ENCODE measurements around the gene ROBO1. TPM values are rescaled to one million over a fixed set of nuclear protein-coding genes. Genes with fewer than 3 reads are reported as not detected.

ROBO1 gene
- total and polyA plus RNA-seq, 2 of the 8 experiments (the other 6 are each of a cell fraction or from before 2014, with no cell fraction given): 51.4 to 91.0 TPM

DNA sequence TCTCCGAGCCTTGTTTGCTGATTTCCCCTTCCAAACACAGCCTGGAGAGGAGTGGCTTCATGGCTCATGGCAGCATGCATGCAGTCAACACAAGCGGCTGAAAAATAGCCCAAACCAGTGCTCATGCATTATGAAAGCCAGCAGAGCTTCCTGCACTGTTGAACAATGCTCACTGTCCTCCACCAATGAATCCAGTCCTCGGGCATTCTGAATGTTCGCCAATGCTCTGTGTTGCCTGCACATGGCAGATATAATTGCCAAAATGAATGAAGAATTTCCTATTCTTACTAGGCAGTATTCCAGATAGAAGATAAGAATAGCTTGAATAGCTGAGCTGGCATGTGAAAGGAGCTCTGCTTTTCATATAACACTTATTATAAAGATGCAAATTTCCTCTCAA lies 252.7 kb downstream of the ROBO1 start:
- ChIA-PET CTCF (ENCODE audit: partially characterized antibody) (interaction anchor here (0.6 to 1.4 kb wide), 3 partner anchors 14 to 859 kb away, joined by 3 read pairs; no protein-coding TSS in a partner anchor), POLR2A (ENCODE audit: partially characterized antibody) (no interaction called here)
- no peak overlapping the region for H3K4me2 ChIP-seq (ENCODE audit: insufficient read depth in 1 of 2, low read depth in 2 of 2, low read length in 2 of 2)
- H2AFZ ChIP-seq (ENCODE audit: low read length): 0 out of 2 replicates have a peak overlapping the region, but pooled peaks have one; percentile 49
- H4K91ac ChIP-seq (replicated peaks; ENCODE audit: insufficient read length, low read length): peak overlapping the region; percentile 25
- H2BK15ac ChIP-seq (ENCODE audit: low read length): no peak overlapping the region
- H3K4me3 ChIP-seq (ENCODE audit: extremely low read depth in 1 of 4, insufficient read depth in 2 of 4, low read depth in 3 of 4, low read length in 4 of 4): no peak overlapping the region
- H3K79me1 ChIP-seq (ENCODE audit: low read depth, low read length): no peaks in the 10 kb centered on the region
- H2BK20ac ChIP-seq (ENCODE audit: low read length): no peak overlapping the region
- WGBS, 2 experiments (ENCODE audit: extremely low coverage in 1 of 2, insufficient coverage in 1 of 2, insufficient read length in 1 of 2, insufficient replicate concordance in 2 of 2, low coverage in 1 of 2, low lambda C conversion rate in 2 of 2, missing lambda C conversion rate in 1 of 2): 87% methylated on average over 4 of the region's 4 CpGs; no CpG with 5 or more reads in 1 of the 2 experiments
- no peak overlapping the region for H2BK12ac ChIP-seq (ENCODE audit: low read depth, low read length)
- no peaks in the 10 kb centered on the region for H3K9me3 ChIP-seq (ENCODE audit: insufficient read depth in 2 of 2, low read depth in 1 of 2, low read length in 1 of 2)
- H3K56ac ChIP-seq (replicated peaks; ENCODE audit: insufficient read length, low read depth, low read length): no peak overlapping the region
- no peak overlapping the region for H2AK5ac ChIP-seq (ENCODE audit: low read depth, low read length)
- H3K27me3 ChIP-seq (replicated peaks in 1 of 4; ENCODE audit: control insufficient read depth in 3 of 4, extremely low read depth in 1 of 4, insufficient read depth in 3 of 4, low read length in 3 of 4): no peaks in the 10 kb centered on the region
- no peaks in the 10 kb centered on the region for H3K79me2 ChIP-seq (ENCODE audit: control insufficient read depth in 1 of 2, insufficient read depth in 2 of 2, low read length in 2 of 2)
- no peaks in the 10 kb centered on the region for H3K23me2 ChIP-seq (ENCODE audit: low read depth, low read length)
- no peak overlapping the region for H4K5ac ChIP-seq (ENCODE audit: insufficient read length, low read depth, low read length)
- no peak overlapping the region for H3K23ac ChIP-seq (ENCODE audit: insufficient read length)
- peaks cover 0 to 3% (median 0%) of the 10 kb centered on the region in 4 experiments; a peak in 1 of 7 replicates for H3K4me1 ChIP-seq (replicated peaks in 1 of 4; ENCODE audit: control insufficient read depth in 3 of 4, insufficient read depth in 4 of 4, low read length in 3 of 4)
- H3K9ac ChIP-seq (replicated peaks in 1 of 4; ENCODE audit: extremely low read depth in 1 of 4, low read depth in 3 of 4, low read length in 3 of 4): no peak overlapping the region
- no peak overlapping the region for H3K4ac ChIP-seq (replicated peaks; ENCODE audit: insufficient read length, low read depth, low read length)
- no peak overlapping the region for H4K8ac ChIP-seq (ENCODE audit: extremely low read depth, insufficient read depth, low read length)
- DNase-seq (ENCODE audit: low read depth in 1 of 2, low spot score in 2 of 2) (no peak), FAIRE-seq (no peak)
- H3K27ac ChIP-seq (ENCODE audit: low read depth, low read length): no peak overlapping the region
- H2BK5ac ChIP-seq (ENCODE audit: low read depth, low read length): no peak overlapping the region
- no peak overlapping the region for H3K18ac ChIP-seq (ENCODE audit: extremely low read depth, low read length)
- no peak overlapping the region for H3K14ac ChIP-seq (ENCODE audit: insufficient read length)
- H2BK120ac ChIP-seq (replicated peaks; ENCODE audit: low read depth, low read length): no peak overlapping the region
- H4K20me1 ChIP-seq (replicated peaks in 1 of 2; ENCODE audit: control insufficient read depth in 1 of 2, insufficient read depth in 2 of 2, low read length in 2 of 2): no peaks in the 10 kb centered on the region
- no peaks in the 10 kb centered on the region for H3K36me3 ChIP-seq (ENCODE audit: control insufficient read depth in 2 of 4, insufficient read depth in 4 of 4, low read length in 3 of 4)
- TF ChIP-seq RAD21 (IDR thresholded peaks at IDR 0.05 in 1 of 2, conservative IDR thresholded peaks at IDR 0.05 in 1 of 2; ENCODE audit: low read depth in 2 of 2, low read length in 2 of 2) (no peak), CHD1 (IDR thresholded peaks at IDR 0.05; ENCODE audit: low read depth, low read length) (no peak), ASH2L (IDR thresholded peaks at IDR 0.05; ENCODE audit: low read length) (no peak), BRCA1 (IDR thresholded peaks at IDR 0.05; ENCODE audit: low read depth, low read length) (no peak), RFX5 (IDR thresholded peaks at IDR 0.05; ENCODE audit: borderline replicate concordance, low read depth, low read length) (no peak), TBP (IDR thresholded peaks at IDR 0.05; ENCODE audit: low read depth, low read length) (no peak), CREB1 (IDR thresholded peaks at IDR 0.05) (no peak), TAF1 (IDR thresholded peaks at IDR 0.05; ENCODE audit: low read depth, low read length) (no peak), JUN (IDR thresholded peaks at IDR 0.05; ENCODE audit: low read depth, low read length) (no peak), SIX5 (IDR thresholded peaks at IDR 0.05; ENCODE audit: low read depth, low read length) (no peak), TAF7 (optimal IDR thresholded peaks at IDR 0.05; ENCODE audit: borderline replicate concordance, low read depth, low read length) (no peak), CBX8 (IDR thresholded peaks at IDR 0.05; ENCODE audit: borderline replicate concordance, low read depth, low read length) (no peak)
- TF ChIP-seq, protein P1, sequence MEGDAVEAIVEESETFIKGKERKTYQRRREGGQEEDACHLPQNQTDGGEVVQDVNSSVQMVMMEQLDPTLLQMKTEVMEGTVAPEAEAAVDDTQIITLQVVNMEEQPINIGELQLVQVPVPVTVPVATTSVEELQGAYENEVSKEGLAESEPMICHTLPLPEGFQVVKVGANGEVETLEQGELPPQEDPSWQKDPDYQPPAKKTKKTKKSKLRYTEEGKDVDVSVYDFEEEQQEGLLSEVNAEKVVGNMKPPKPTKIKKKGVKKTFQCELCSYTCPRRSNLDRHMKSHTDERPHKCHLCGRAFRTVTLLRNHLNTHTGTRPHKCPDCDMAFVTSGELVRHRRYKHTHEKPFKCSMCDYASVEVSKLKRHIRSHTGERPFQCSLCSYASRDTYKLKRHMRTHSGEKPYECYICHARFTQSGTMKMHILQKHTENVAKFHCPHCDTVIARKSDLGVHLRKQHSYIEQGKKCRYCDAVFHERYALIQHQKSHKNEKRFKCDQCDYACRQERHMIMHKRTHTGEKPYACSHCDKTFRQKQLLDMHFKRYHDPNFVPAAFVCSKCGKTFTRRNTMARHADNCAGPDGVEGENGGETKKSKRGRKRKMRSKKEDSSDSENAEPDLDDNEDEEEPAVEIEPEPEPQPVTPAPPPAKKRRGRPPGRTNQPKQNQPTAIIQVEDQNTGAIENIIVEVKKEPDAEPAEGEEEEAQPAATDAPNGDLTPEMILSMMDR (IDR thresholded peaks at IDR 0.05; ENCODE audit: control extremely low read depth in 1 of 3, insufficient read depth in 1 of 3, low read depth in 1 of 3, low read length in 3 of 3): no peak
